Measurements from ENCODE around the gene PAPLN.
"Not testable (repeated sequence)": the region's sequence is repeated elsewhere in the genome, so short reads cannot be mapped to it uniquely, and the experiment has no call there.

Gene PAPLN

DNA sequence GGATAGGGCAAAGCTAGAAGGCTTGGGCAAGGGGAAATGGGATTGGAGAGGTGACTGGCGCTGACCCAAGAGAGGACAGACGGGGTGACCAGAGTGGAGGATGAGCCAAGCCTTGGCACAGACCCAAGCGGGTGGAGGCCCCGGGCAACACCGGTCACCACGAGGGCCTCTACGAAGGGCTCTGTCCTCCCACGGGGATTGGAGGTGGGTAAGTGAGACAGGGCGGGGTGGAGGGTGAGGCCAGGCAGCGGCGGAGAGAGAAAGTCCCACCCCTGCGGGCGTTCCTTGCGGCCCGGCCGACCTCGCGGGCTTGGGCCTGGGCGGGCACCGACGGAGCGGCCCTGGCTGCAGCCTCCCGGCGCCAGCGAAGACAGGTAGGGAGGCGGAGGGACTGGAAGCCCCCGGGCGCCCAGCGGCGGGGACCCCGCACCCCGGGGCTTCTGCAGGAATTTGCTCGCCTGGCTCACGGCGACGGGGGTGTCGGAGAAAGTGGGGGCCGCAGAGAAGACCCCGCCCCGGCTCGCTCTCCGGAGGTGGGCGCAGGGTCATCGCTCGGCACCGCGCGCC is at the start of gene PAPLN:
Gene PAPLN, plus strand, starts transcription at position 288 of the 567 bp plus-strand sequence. CDS start 2,273 bp downstream, outside the sequence.
- no peaks in the 10 kb centered on the region for H3K36me3 Mint-ChIP-seq (ENCODE audit: low read depth)
- H3K27me3 Mint-ChIP-seq: peaks cover 87% of the 10 kb centered on the region
- peaks cover 13% of the 10 kb centered on the region for H3K4me1 Mint-ChIP-seq (ENCODE audit: low read depth)
- H3K27ac Mint-ChIP-seq: no peak within 1 kb of the TSS
- peak within 1 kb of the TSS; percentile 49 for H3K4me3 Mint-ChIP-seq
- no peaks in the 10 kb centered on the region for H3K9me3 Mint-ChIP-seq
- DNase-seq: peak; percentile 34

GRCh38 chr14:73188501-73188911 is 48.8 kb upstream of the PAPLN start:
- Mint-ChIP-seq H3K27ac (no peak overlapping the region), H3K36me3 (ENCODE audit: low read depth) (peaks cover 60% of the 10 kb centered on the region), H3K4me1 (ENCODE audit: low read depth) (no peaks in the 10 kb centered on the region)

GRCh38 chr14:73189651-73190050 is 47.7 kb upstream of the PAPLN start:
- DNase-seq: no peak
- H3K36me3 Mint-ChIP-seq (ENCODE audit: low read depth): peaks cover 72% of the 10 kb centered on the region
- H3K9me3 Mint-ChIP-seq: no peaks in the 10 kb centered on the region
- H3K4me1 Mint-ChIP-seq (ENCODE audit: low read depth): no peaks in the 10 kb centered on the region
- no peak overlapping the region for H3K4me3 Mint-ChIP-seq
- H3K27me3 Mint-ChIP-seq: no peaks in the 10 kb centered on the region
- H3K27ac Mint-ChIP-seq: no peak overlapping the region

More at GRCh38 chr14:73188501-73188911, 48.8 kb upstream of the PAPLN start:
- Mint-ChIP-seq H3K4me3 (no peak overlapping the region), H3K27me3 (no peaks in the 10 kb centered on the region), H3K9me3 (no peaks in the 10 kb centered on the region)
- DNase-seq: no peak

DNA sequence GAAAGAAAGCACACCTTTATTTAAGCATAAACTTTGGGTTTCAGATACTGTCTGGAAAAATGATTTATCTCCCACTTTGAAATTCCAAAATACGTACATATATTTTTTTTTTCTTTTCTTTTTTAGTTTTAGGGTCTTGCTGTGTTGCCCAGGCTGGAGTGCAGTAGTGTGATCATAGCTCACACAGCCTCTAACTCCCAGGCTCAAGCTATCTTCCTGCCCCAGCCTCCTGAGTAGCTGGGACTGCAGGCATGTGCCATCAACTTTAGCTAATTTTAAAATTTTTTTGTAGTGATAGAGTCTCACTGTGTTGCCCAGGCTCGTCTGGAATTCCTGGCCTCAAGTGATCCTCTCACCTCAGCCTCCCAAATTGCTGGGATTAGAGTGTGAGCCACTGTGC is 45.9 kb upstream of the PAPLN start:
- H3K9me3 Mint-ChIP-seq: no peaks in the 10 kb centered on the region
- no peak for DNase-seq
- peaks cover 77% of the 10 kb centered on the region for H3K36me3 Mint-ChIP-seq (ENCODE audit: low read depth)
- no peak overlapping the region for H3K4me3 Mint-ChIP-seq
- H3K4me1 Mint-ChIP-seq (ENCODE audit: low read depth): no peaks in the 10 kb centered on the region
- H3K27me3 Mint-ChIP-seq: no peaks in the 10 kb centered on the region
- no peak overlapping the region for H3K27ac Mint-ChIP-seq

- not testable (repeated sequence) for H3K9me3 Mint-ChIP-seq; DNase-seq; H3K4me3 Mint-ChIP-seq; H3K4me1 Mint-ChIP-seq (ENCODE audit: low read depth); H3K27me3 Mint-ChIP-seq; H3K27ac Mint-ChIP-seq
- peaks cover 77% of the 10 kb centered on the region for H3K36me3 Mint-ChIP-seq (ENCODE audit: low read depth)
These were observed 43.0 kb upstream of the PAPLN start for GRCh38 chr14:73194306-73194705.

DNA sequence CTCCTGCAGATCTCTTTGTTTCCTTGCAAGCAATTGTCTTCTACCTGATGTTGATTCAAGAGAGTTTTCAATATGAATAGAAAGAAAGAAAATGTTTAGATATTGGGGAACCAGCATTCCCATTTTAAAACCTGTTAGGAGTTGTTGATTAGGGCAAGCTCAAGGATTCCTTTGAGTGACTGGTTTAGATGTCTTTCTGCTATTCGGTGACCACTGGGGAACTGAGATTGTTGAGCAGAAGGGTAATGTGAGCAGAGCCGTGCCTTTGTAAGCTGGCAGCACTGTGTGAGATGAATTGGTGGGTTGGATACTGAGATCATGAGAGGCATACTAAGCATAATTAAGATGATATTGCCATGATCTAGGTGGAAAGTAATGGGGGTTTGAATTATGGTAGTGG is 39.1 kb upstream of the PAPLN start:
- Mint-ChIP-seq H3K4me3 (no peak overlapping the region), H3K36me3 (ENCODE audit: low read depth) (peaks cover 77% of the 10 kb centered on the region), H3K27me3 (no peaks in the 10 kb centered on the region), H3K27ac (no peak overlapping the region), H3K4me1 (ENCODE audit: low read depth) (no peaks in the 10 kb centered on the region), H3K9me3 (no peaks in the 10 kb centered on the region)
- no peak for DNase-seq

GRCh38 chr14:73203527-73203926 is 33.8 kb upstream of the PAPLN start:
- H3K36me3 Mint-ChIP-seq (ENCODE audit: low read depth): peaks cover 78% of the 10 kb centered on the region
- no peaks in the 10 kb centered on the region for H3K4me1 Mint-ChIP-seq (ENCODE audit: low read depth)
- H3K9me3 Mint-ChIP-seq: no peaks in the 10 kb centered on the region
- H3K27ac Mint-ChIP-seq: no peak overlapping the region
- H3K27me3 Mint-ChIP-seq: no peaks in the 10 kb centered on the region
- DNase-seq: no peak
- H3K4me3 Mint-ChIP-seq: no peak overlapping the region

DNA sequence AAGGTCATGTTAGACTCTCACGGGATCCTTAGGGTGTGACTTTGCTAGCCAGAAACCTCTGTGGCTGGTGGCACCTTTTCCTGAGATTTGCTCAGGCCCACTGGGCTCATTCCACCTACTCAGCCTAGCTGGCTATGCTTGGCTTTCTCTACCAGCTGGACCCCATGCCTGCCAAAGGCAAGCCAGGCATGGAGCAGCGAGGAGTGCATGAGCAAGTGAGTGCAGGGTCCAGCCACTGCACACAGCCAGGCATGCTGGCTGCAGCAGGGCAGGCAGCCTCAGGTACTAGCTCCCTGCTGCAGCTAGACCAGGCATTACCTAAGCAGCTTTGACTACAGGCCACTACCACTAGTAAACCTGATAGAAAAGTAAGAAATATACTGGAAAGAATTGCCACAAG is 29.7 kb upstream of the PAPLN start:
- H3K27ac Mint-ChIP-seq: no peak overlapping the region
- H3K27me3 Mint-ChIP-seq: no peaks in the 10 kb centered on the region
- H3K36me3 Mint-ChIP-seq (ENCODE audit: low read depth): peaks cover 84% of the 10 kb centered on the region
- DNase-seq: no peak
- no peak overlapping the region for H3K4me3 Mint-ChIP-seq
- H3K9me3 Mint-ChIP-seq: no peaks in the 10 kb centered on the region
- H3K4me1 Mint-ChIP-seq (ENCODE audit: low read depth): no peaks in the 10 kb centered on the region

GRCh38 chr14:73208390-73208789 is 28.9 kb upstream of the PAPLN start:
- Mint-ChIP-seq H3K4me1 (ENCODE audit: low read depth) (no peaks in the 10 kb centered on the region), H3K9me3 (no peaks in the 10 kb centered on the region), H3K27ac (no peak overlapping the region), H3K4me3 (no peak overlapping the region), H3K36me3 (ENCODE audit: low read depth) (peaks cover 85% of the 10 kb centered on the region), H3K27me3 (no peaks in the 10 kb centered on the region)
- no peak for DNase-seq

GRCh38 chr14:73208846-73209245 is 28.5 kb upstream of the PAPLN start:
- no peaks in the 10 kb centered on the region for H3K4me1 Mint-ChIP-seq (ENCODE audit: low read depth)
- H3K27me3 Mint-ChIP-seq: no peaks in the 10 kb centered on the region
- H3K36me3 Mint-ChIP-seq (ENCODE audit: low read depth): peaks cover 86% of the 10 kb centered on the region

GRCh38 chr14:73209953-73210352 is 27.4 kb upstream of the PAPLN start:
- H3K4me1 Mint-ChIP-seq (ENCODE audit: low read depth): no peaks in the 10 kb centered on the region
- H3K4me3 Mint-ChIP-seq: no peak overlapping the region
- no peaks in the 10 kb centered on the region for H3K9me3 Mint-ChIP-seq
- no peak for DNase-seq
- H3K36me3 Mint-ChIP-seq (ENCODE audit: low read depth): peaks cover 88% of the 10 kb centered on the region
- H3K27me3 Mint-ChIP-seq: no peaks in the 10 kb centered on the region
- H3K27ac Mint-ChIP-seq: no peak overlapping the region

More at GRCh38 chr14:73208846-73209245, 28.5 kb upstream of the PAPLN start:
- no peak overlapping the region for H3K27ac Mint-ChIP-seq
- no peak for DNase-seq
- no peaks in the 10 kb centered on the region for H3K9me3 Mint-ChIP-seq
- H3K4me3 Mint-ChIP-seq: no peak overlapping the region

DNA sequence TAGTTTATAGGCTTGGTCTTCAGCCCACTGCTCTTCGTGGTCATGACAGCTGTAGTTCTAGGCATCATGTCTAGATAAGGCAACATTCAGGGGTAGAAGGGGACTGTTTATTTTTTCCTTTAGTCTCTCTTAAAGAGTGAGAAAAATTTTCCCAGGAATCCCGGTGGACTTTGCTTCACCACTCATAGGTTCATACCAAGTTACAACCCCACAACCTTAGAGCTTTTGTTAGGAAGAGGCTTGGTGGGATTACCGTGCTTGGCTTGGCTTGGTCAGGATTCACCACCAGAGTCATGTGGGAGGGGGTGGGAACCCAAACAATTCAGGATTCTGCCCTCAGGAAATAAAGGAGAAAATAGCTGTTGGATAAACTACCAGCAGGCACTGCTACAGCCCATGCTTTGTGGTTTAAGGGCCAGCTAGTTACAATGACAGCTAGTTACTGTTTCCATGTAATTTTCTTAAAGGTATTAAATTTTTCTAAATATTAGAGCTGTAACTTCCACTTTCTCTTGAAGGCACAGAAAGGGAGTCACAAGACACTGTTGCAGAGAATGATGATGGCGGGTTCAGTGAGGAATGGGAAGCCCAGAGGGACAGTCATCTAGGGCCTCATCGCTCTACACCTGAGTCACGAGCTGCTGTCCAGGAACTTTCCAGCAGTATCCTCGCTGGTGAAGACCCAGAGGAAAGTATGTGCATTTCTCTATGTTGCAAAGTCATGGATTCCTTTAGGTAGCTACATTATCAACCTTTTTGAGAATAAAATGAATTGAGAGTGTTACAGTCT is 25.9 kb upstream of the PAPLN start:
- Mint-ChIP-seq H3K36me3 (ENCODE audit: low read depth) (peaks cover 85% of the 10 kb centered on the region), H3K4me1 (ENCODE audit: low read depth) (no peaks in the 10 kb centered on the region), H3K27me3 (no peaks in the 10 kb centered on the region), H3K4me3 (no peak overlapping the region), H3K27ac (no peak overlapping the region), H3K9me3 (no peaks in the 10 kb centered on the region)
- no peak for DNase-seq

- Mint-ChIP-seq H3K4me1 (ENCODE audit: low read depth) (peaks cover 2% of the 10 kb centered on the region), H3K36me3 (ENCODE audit: low read depth) (peaks cover 80% of the 10 kb centered on the region), H3K27ac (no peak overlapping the region), H3K9me3 (no peaks in the 10 kb centered on the region), H3K4me3 (no peak overlapping the region), H3K27me3 (no peaks in the 10 kb centered on the region)
- DNase-seq: no peak
These were observed 21.3 kb upstream of the PAPLN start for GRCh38 chr14:73216030-73216429.

- H3K27ac Mint-ChIP-seq: no peak overlapping the region
- no peaks in the 10 kb centered on the region for H3K9me3 Mint-ChIP-seq
- H3K27me3 Mint-ChIP-seq: no peaks in the 10 kb centered on the region
- H3K4me3 Mint-ChIP-seq: no peak overlapping the region
- peaks cover 13% of the 10 kb centered on the region for H3K4me1 Mint-ChIP-seq (ENCODE audit: low read depth)
- DNase-seq: no peak
- H3K36me3 Mint-ChIP-seq (ENCODE audit: low read depth): peaks cover 80% of the 10 kb centered on the region
These were observed 19.9 kb upstream of the PAPLN start for GRCh38 chr14:73217411-73217810.

GRCh38 chr14:73220061-73220460 is 17.2 kb upstream of the PAPLN start:
- peaks cover 22% of the 10 kb centered on the region for H3K4me1 Mint-ChIP-seq (ENCODE audit: low read depth)
- no peak overlapping the region for H3K4me3 Mint-ChIP-seq
- no peak overlapping the region for H3K27ac Mint-ChIP-seq
- peaks cover 76% of the 10 kb centered on the region for H3K36me3 Mint-ChIP-seq (ENCODE audit: low read depth)
- H3K9me3 Mint-ChIP-seq: no peaks in the 10 kb centered on the region
- no peaks in the 10 kb centered on the region for H3K27me3 Mint-ChIP-seq
- DNase-seq: no peak
